NCI-H82 treated with DMSO at 0.1 percent for 48 hours (cell line): Measurements from ENCODE around the gene GAS7.

Source experiments
- DNase-seq: peaks from one replicate; lab custom pipeline; 2025; ENCODE audit not compliant: unreplicated experiment; lab: John Stamatoyannopoulos, UW

GAS7 gene

GRCh38 chr17:10139577-10139976 is 58.8 kb downstream of the GAS7 start:
- no peak for DNase-seq

GRCh38 chr17:10136258-10136981 is 62.0 kb downstream of the GAS7 start:
- DNase-seq, result no peak

DNA sequence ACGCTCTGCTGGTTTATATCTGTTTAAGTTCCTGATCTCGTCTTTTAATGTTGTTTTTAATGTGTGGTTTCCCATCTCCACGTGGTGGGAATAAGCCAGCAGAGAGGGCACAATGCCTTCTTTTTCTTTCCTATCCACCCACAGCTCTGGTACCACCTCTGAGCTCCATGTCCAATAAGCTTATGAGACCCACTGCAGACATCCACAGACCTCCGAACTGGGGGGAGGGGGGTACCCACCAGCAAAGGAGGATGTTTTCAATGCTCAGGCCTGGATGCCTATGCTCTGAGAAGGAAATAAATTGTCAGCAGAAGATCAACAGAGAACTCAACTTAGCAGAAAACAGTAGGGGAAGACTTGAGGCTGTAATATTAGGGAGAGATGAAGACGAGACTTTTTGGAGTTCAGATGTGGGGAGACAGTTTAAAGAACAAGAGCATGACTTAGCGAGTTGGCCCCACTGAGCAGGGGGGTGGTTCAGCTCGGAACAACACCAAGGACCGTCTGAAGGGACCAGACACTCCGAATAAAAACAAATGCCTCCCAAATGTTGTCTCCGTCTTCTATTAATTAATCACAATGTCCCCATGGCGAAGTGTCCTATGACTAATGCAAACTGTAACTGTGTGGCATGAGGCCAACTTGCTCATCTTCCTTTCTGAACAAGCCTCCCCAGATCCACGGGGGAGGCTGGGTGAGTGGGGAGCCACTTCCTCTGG is 62.7 kb downstream of the GAS7 start:
- DNase-seq, result no peak

DNA sequence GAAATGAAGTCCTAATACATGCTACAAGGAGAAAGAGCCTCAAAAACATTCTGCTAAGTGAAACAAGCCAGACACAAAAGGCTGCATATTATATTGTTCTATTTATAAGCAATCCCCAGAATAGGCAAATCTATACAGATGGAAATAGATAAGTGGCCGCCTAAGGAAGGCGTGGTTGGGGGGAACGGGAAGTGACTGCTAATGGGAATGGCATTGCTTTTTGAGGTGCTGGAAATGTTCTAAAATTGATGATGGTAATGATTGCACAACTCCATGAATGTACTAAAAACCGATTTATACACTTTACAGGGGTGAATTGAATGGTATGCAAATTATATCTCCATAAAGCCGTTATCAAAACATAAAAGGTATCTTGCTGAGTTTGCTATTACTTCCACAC is 67.7 kb downstream of the GAS7 start:
- no peak for DNase-seq

DNA sequence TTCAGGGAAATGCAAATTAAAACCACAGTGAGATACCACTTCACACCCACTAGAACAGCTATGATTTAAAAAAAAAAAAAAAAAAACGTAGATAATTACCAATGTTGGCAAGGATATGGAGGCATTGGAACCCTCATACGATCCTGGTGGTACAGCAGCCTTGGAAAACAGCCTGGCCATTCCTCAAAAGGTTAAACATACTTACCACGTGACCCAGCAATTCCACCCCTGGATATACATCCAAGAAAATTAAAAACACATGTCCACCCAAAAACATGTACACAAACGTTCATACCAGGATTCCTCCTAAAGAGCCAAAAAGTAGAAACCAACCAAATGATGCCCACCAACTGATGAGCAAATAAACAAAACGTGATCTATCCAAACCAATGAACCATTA is 68.1 kb downstream of the GAS7 start:
- no peak for DNase-seq

DNA sequence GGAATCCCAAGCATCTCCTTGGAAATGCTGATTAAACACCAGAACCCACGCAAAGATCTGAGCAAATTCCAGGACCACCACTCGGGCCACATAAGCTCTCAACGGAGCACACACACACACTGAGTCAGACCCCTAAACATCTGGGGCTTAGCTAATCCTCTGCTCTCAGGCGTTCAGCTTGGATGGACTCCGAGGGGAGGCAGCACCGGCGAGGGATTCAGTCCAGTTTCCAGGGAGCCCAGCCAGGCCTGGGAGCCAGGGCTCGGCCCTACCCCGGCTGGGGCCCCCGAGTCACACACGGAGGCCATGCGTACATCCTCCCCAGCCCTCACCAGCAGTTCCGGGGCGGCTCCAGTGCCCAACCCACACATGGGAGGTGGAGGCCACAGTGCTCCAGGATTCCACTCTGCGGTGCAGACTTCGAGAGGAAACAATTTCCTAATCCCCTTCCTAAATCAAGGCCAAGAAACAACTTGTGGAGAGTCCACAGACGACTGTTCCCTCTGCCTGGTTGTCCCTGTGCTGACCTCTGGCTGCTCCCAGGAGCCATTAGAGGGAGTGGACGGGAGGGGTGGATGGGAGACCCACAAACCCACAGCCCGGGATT is 70.5 kb downstream of the GAS7 start:
- DNase-seq, result peak; percentile 72

GRCh38 chr17:10126616-10127501 is 71.5 kb downstream of the GAS7 start:
- no peak for DNase-seq

DNA sequence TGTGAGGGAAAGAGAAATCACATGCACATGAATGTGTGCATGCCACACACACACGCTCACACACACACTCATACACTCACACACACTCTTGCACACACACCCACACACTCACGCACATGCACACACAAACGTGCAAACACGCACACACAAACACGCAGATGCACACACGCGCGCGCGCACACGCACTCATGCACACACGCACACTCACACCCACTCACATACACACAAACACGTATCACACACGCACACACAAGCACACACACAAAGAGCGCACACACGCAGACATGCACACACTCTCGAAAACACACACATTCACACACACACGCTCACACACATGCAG is 72.2 kb downstream of the GAS7 start:
- no peak for DNase-seq

DNA sequence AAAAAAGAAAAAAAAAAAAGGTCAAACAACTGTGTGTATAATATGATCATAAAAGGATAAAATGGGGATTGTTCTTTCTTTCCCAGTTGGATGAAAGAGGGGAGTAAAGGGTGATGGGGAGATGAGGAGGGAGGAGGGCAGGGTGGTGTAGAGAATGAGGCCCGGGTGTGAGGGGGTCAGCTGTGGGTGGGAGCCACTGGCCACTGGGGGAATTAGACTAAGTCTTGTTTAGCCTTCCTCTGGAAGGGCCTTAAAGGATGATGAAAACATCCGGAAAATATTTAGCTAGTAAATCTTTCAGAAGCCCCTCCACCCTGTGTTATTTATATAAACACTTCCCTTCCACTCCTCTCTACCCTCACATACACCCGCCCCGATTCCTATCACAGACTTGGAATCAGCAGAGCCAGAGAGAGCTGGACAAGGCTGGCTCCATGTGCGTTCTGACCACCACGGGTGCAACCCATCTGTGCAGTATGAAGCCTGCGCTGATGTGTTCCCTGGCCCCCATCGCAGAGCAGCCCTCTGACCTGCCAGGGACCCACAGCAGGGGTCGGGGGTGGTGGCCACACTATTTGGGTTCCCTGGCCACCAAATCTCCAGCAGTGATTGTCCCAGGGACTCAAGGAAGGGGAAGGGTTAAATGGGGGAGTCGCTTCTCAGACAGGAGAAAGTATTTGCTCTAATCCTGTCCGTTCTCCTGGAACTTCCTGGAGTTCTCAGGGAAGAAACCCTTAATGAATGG is 72.7 kb downstream of the GAS7 start:
- no peak for DNase-seq

GRCh38 chr17:10123093-10123492 is 75.3 kb downstream of the GAS7 start:
- no peak for DNase-seq

DNA sequence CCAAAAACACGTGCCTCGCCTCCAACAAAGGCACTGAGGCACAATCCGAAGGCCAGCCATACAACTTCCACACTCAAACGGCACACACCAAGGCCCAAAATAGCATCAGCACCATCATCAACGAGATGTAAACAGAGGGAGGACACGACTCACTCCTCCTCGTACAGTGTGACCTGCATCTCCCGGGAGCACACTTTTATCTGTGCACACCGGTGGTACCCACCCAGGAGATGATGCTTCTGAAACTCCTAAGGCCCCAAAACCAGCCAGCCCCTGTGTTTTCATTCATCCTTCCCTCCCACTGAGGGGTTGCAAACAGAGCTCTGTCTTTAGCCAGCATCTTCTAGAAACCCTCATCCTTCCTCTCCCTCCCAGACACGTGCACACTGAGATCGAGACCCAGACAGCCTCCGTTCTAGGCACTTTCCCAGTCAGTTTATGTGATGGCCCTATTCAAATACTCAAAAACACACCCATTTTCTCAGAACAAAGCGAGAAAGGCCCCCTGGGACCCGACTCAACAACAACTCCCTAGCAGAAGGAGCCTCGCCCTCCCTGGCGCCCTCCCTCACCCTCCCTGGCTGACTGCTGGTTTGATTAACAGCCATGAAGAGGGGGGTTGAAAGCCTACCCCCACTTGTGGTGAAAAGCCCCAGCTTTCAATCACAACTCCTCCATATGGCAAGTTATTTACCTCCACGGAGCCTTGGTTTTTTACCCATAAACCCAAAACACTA is 76.3 kb downstream of the GAS7 start:
- peak; percentile 29 for DNase-seq

DNA sequence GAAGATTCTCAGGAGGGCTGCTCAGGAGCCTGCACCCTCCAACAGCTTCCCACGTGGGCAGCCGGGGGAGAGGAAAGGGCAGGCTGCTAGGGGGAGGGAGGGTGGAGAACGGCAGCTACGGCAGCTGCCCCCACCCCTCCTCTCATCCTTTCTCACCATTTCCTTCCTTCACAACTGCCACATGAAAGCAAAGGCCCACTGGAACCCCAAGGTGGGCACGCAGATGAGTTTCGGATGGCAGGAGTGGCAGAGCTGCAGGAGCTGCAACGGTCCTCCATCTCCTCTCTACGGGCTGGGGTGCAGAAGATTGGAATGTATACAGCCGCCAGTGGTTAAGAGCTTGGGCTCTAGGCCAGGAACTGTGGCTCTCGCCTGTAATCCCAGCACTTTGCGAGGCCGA is 77.7 kb downstream of the GAS7 start:
- no peak for DNase-seq

GRCh38 chr17:10120109-10120485 is 78.3 kb downstream of the GAS7 start:
- DNase-seq, result no peak

DNA sequence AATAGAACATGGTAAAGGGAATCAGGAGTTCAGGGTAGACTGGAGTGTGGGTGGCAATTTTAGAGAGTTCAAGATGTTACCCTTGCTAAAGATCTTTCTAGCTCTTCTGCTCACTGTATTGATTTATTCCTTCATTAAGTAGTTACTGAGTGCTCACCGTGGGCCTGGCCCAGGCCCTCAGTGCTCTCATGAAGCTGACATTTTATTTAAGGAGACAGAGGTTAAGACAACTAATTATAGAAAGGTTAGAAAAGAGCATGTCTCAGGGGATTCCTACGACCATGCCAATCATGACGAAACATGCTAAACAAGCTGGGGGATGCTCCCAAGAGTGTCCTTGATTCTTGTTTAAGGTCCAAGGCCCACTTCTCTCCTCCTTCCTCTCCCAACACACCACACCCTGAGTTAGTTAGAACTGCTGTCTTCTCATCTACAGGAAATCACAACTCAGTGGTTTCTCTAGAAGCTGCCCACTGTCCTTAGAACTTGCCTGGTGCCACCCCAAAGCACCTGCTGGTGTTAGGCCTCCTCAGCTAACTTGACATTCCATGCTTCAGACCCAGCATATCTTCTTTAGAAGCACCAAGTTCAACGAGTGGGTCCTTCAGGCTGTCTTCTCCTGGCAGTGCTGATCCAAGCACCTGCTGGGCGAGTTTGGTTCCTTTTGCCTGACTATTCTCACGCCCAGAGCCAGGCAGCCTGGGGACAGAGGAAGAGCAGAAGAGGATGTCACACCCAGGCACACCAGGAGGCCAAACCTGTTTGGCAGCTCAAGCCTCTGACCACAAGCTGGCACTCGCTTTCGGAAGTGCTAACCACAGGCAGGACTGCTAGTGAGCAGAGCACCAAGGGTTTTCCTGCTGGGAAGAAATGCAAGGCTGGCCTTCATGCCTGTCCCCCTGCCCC is 79.0 kb downstream of the GAS7 start:
- DNase-seq, result no peak

GRCh38 chr17:10118788-10119130 is 79.6 kb downstream of the GAS7 start:
- peak; percentile 61 for DNase-seq

- no peak for DNase-seq
Observed at GRCh38 chr17:10117581-10118001, 80.8 kb downstream of the GAS7 start.

DNA sequence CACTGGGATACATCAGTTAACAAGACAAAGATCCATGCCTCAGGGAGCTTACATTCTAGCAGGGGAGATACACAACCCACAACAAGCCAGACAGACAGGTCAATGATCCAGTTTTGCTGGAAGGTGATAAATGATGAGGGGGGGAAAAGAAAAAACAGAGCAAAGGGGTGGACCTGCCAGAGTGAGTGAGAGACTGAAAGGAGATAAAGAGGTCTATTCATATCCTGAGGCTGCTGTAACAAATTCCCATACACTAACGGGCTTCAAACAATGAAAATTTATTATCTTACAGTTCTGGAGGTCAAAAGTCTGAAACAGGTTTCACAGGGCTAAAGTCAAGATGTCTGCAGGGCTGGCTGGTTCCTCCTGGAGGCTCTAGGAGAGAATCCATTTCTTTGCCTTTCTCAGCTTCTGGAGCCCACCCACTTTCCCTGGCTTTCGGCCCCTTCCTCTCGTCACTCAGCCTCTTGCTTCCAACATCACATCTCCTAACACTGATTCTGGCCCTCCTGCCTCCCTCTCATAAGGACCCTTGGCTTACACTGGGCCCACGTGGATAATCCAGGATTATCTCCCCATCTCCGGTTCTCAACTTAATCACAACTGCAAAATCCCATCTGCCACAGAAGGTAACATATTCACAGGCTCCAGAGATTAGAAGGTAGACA is 81.5 kb downstream of the GAS7 start:
- DNase-seq, result peak; percentile 97

DNA sequence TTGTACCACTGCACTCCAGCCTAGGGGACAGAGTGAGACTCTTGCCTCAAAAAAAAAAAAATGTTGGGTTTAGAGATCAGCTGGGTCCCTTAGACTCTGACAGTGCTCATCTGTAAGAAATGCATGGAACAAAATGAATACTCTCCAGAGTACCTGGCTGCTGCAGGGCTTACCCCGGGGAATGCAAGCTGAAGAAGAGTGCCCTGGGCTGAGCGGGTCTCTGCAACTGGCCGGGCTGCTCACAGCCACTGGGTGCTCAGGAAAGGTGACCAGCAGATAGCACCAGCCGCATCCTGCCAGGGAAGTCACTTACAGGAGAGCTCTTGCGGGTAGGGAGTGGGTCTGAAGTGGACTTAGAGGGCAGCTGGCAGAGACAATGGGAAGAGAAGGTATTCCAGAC is 82.1 kb downstream of the GAS7 start:
- DNase-seq, result no peak

DNA sequence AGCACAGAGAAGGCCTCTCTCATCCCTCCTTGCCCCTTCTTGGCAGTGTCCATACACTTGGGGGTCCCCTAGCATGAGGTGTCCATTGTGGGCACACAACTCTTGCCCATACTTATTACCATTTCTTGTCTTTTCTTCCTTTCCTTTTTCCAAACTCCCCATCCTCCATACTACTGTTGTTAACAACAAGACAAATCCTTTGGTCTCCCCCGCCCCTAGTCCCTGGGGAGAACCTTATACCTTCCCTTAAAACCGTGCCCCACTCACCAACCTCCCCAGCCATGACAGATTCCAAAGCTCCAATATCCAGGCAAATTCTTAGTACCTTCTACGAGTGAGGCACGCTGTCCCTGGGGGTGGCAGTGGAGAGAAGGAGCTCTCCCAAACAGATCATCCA is 82.9 kb downstream of the GAS7 start:
- no peak for DNase-seq
